HG02884 (cell line): ENCODE results near the gene KCNJ16.

Source experiments
- ATAC-seq: cut with Tn5 transposase; IDR thresholded peaks from one replicate; pipeline ENCODE4 v1.9.1; 2021; ENCODE audit warnings: mild to moderate bottlenecking, moderate library complexity; ENCODE audit not compliant: unreplicated experiment

KCNJ16 gene

DNA sequence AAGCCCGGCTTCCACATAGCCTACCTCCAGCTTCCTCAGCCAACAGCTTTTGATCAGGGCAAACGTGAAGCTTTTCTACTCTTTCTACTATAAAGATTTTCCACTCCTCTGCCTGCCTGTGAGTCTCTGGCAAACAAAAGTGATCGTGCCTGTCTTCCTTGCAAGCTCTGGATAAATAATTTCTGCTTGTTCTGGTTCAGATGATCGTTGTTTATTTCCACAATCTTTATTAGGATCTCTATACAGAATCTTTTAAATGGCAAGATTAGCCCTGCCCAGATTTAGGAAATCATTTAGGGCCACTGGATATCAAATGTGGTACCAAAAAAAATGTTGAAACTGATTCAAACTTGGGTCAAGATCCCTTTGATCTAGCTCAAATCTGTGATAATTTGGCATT lies 20.4 kb downstream of the KCNJ16 start:
- ATAC-seq: no peak

DNA sequence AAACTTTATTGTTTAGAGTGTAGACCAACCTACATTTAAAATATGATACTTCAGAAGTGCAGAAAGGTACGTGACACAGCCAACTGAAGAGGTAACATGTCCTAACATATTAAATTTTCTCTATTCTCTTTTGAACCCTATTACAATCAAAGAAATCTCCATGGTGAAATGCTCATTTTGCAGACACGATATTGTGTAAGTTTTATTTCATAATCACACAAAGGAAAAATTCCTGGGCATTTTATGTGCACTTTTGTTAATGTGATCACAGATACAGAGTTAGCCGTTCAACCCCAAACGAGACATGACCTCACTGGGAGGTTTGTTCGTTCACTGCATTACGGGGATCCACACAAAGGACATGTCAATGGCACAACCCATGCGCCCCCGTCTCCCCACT lies 21.8 kb downstream of the KCNJ16 start:
- ATAC-seq: no peak

DNA sequence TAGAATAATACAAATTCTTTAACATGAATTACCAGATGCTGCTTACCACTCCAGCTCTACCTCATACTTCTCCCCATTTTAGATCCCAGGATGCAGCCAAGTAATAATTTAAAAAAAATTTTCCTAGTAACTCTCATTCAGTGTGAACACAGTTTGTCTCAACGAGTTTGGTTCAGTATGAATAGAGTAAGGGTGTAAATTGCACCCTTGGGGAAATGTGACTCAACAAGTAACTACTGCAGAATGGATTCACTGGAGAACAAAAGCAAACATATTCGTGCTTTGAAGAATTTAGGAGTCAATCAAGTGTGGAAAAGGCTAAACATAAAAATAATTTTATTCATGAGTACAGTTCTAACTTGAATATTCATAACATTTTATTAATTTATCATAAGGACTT lies 23.0 kb downstream of the KCNJ16 start:
- ATAC-seq: no peak

DNA sequence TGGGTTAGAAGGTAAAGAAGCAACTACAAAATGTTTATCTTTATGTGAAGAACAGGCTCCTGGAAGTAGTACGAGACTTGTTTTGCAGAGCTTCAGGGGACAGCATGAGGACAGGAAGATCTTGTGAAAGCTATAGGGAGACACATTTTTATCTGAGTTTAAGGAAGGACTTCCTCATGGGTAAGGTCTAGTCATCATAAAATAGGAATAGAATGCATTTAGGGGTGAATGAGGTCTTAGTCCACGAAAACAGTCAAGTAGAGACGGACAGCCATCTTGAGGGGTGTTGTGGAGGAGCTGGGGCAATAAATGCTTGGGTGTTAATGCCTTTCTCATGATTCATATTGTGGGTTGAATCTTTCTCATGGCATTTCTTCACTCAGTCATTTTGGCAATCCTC lies 24.3 kb downstream of the KCNJ16 start:
- ATAC-seq: no peak

DNA sequence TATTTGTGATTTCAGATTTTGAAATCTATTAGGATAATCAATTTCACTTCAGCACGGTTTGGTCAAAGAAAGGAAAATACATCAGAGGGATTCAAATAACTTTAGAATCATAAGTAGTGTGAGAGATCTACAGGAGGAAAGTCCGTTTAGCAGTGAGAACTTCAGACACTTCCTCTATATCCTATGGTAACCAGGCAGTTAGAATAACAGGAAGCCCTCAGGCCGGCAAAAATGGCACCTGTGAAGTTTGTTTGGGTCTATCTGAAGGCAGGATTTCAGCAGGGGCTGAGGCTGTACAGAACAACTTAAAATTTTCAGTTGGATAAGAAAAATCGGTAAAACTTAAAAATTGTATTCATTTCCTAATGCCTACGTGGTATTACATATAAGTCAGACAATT lies 24.9 kb downstream of the KCNJ16 start:
- no peak for ATAC-seq

DNA sequence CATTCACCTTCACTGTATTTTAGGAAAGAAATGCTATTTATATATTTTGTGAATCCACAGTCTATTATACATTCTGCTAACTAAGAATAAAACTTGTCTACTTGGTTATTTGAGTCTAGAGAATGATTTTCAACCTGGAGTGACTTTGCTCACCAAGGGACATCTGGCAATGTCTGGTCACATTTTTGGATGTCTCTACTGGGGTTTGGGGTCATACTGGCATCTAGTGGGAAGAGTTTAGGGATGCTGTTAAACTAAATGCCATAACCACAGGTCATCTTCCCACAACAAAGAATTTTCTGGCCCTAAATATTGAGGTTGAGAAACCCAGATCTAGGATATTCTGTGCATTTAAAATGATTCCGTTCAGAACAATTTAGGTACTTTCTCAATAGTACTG lies 26.0 kb downstream of the KCNJ16 start:
- no peak for ATAC-seq

DNA sequence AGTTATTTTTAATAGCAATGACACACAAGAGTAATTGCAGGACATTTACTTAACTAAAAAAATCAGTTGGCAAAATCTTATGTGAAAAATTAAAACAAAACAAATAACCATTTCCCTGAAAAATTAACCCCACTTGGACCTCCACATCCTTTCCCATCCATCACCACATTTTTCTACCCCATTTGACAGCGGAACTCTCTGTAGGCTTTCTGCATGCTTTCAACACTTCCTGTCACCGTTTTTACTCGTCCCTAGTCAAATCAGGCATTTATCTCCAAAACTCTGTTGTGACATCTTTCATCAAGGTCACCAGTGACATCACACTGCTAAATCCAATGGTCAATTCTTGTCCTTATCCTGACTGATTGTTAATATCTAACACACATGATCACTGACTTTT lies 27.5 kb downstream of the KCNJ16 start:
- ATAC-seq: no peak

DNA sequence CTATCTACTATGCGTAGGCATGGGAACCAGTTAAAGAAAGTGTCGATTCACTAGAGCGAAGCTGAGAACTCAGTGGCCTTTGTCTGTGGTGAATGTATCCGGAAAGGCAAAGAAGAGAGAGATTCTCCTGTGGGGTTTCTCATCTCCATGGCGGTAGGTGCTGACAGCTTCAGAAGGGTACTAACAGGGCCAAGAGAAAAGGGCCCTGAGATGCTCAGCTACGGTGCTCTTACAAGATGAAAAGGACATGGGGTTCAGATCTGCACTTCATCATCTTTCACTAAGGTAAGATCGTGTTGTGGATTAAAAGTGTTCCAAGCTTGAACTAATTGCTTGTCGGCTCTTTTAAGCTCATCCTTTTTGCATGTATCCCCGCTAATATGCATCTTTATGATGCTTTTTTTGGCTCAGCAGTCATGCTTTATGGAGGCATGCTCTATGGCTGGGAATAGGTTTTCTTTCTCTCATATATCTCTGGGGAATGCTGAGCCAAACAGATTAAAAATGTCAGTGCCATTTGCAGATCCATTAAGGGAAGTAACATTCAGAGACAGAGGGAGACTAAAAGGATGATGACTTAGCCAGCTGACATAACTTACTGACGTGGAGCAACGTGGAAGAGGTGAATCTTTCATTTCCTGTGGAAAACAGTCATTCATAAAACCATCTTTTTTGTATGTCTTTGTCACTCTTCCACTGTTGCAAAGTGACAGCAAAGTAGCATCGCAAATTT lies 29.9 kb downstream of the KCNJ16 start:
- no peak for ATAC-seq

DNA sequence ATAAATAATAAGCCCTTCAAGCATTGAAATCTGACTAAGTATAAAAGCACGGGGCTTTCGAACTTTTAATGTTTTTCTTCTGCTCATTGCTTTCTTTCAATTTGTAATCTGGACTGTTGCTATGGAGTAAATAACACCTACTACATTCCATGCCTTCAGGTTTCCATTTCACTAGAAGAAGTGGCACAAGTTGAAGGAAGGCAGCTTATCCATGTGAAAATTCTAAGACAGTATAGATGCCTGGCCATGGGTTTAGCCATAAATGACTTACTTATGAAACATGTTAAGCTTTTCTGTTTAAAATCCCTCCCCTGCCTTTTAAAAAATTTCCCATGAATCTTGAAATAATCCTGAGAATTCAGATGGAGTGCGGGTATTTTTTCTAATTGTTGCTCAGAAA lies 30.6 kb downstream of the KCNJ16 start:
- no peak for ATAC-seq

DNA sequence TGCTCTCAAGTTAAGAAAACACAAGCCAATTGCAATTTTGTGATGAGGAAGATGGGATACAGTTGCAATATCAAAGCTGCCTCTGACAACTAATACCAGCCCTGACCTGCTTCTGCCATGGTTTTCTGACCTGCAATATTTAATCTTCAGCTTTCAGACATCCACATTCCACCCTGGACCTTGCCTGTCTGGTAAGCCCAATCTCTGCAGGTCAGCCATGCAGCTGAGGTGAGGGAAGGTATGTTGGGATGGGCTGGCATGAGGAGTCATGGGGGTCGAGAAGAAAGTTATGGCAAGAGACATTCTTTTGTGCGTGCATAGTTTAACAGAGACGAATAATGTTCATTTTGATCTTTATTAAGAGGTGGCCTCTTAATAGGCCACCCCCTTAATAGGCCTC lies 31.5 kb downstream of the KCNJ16 start:
- ATAC-seq: no peak

DNA sequence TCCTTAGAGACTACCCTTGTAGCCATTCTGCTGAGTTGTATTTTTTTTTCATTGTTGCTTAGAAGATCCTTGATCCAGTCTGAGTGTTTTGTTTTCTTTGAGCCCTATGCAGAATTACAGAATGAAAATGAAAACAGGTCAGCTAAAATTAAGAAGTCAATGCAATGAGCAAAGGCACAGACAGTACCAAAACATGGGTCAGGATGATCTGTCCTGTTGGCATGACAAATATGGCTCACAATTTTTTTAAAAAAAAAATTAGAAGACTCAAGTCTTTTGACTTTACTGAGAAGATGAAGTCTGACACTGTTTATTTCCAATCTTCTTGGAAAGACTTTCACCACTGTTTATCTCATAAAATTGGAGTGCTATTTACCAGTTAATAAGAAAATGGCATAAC lies 32.4 kb downstream of the KCNJ16 start:
- no peak for ATAC-seq

DNA sequence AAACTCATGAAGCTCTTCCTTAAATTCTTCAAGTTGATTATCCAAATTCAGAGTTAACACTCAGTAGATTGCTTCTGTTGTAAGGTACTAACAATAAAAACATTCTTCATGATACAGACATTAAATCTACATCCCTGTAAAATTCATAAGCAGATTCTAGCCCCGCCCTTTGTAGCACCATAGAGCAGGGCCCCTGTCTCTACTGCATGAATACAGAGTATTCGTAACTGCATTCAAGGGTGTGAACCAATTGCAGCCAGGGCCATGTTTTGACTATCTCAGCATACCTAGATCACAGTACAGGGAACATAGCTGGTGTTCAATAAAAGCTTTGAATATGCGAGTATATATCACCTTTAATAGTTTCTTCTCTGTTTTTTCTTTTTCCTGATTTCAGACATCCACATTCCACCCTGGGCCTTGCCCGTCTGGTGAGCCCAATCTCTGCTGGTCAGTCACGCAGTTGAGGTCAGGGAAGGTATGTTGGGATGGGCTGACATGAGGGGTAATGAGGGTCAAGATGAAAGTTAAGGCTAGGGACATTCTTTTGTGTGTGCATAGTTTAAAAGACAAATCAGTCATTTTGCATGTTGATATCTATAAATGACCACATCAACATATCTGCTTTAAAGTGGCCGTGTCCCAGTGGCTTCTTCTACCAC lies 33.0 kb downstream of the KCNJ16 start:
- no peak for ATAC-seq

DNA sequence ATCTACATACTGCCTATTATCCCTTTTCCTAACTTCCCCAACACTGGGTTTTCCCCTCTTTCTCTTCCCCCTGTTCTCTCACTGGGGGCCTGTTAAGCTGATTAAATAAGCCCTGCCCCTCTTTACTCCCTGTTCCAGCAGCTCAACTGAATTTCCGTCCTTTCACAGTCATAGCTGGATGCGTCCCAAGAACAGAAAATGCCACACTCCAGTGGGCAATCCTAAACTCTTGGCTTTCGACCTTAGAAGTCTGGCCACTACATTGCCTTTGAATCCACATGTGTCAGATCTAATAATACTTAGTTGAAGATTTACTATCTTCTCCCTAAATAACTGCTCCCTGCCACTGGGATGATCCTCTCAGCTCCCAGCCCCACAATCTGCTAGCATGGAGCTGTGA lies 34.5 kb downstream of the KCNJ16 start:
- no peak for ATAC-seq

DNA sequence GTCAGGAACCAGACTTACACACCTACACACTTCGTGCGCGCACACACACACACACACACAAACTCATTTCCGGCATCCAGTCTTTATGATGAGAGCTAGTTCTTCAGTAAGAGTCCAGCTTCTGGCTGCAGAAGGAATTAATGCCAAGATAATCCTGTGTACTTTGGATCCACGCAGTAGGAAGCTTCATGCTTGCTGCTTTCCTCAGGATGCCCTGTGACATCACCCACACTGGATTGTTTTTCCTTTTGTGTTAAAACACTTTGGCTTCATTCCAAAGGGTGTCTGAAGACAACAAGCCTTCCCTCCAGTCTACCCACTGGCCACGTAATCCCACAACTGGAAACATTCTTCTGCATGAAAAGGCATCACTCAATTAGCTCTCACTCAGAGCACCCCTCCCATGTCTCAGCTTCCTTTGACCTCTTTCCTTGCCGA lies 35.4 kb downstream of the KCNJ16 start:
- ATAC-seq: no peak

DNA sequence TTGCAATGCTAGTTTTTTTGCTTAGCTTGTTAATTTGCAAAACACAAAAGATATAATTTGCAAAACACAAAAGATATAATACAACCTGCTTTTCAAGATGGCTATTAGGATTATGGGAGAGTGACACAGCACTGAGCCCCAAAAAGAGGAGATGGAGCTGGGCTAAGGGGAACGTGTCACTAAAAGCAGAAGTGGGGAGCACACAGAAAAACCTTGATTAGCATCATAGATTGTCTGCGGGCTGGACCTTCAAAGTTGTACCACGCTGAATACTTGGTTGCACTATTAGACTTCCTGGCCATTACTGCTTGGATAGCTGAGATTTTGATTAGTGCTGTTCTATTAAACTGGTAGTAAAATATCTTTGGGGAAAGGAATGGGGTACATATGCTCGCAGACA lies 36.2 kb downstream of the KCNJ16 start:
- no peak for ATAC-seq

DNA sequence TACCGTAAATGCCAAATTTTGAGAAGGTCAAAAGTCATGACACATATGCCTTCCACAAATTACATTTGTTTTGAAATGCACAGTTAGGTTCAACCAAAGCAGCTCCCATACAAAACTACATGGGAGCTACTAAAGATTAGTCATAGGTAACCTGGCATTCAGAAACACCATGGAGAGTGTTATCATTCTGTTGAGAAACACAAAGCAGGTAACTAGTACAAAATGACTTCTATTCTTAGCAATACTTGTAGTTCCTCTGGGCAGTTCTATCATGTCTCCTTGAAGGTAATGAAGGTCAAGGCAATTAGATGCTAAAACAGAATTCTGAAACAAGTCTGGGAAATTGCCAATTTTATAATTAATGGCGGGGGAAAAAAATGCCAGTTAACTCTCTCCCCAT lies 39.4 kb downstream of the KCNJ16 start:
- no peak for ATAC-seq

DNA sequence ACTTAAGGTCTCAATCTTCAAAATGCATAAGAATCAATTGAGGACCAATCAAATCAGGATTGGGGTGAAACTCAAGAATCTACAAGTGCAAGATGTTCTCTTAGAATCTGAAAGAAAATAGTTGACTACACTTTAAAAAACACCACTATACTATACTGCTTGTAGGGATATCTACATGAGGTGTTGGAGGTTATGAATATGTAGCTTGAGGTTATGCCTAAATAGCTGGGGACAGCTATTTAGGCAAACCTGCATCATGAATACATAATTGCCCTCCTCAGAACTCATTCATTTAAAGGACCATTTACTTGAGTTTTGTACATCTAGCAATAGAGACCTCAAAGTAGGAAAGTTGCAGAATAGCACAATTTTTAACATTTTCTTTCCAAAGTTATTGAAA lies 40.1 kb downstream of the KCNJ16 start:
- no peak for ATAC-seq

DNA sequence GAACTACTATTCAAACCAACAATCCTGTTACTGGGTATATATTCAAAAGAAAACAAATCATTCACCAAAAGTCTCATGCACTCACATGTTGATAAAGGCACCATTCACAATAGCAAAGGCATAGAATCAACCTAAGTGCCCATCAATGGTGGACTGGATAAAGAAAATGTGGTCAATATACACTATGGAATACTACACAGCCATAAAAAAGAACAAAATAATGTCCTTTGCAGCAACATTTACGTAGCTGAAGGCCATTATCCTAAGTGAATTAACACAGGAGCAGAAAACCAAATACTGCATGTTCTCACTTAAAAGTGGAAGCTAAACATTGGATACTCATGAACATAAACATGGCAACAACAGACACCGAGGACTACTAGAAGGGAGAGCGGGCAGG lies 41.9 kb downstream of the KCNJ16 start:
- ATAC-seq: no peak

DNA sequence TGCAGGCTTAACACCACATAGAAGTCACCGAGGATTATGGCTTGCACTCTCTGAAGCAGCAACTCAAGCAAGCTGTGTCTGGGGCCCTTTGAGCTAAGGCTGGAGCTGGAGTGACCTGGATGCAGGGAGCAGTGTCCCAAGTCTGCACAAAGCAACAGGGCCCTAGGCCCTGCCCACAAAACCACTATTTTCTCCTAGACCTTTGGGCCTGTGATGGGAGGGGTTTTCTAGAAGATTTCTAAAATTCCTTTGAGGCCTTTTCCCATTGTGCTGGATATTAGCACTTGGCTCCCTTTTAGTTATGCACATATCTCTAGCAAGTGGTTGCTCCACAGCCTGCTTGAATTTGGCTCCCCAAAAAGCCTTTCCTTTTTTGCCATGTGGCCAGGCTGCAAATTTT lies 44.5 kb downstream of the KCNJ16 start:
- ATAC-seq: no peak

DNA sequence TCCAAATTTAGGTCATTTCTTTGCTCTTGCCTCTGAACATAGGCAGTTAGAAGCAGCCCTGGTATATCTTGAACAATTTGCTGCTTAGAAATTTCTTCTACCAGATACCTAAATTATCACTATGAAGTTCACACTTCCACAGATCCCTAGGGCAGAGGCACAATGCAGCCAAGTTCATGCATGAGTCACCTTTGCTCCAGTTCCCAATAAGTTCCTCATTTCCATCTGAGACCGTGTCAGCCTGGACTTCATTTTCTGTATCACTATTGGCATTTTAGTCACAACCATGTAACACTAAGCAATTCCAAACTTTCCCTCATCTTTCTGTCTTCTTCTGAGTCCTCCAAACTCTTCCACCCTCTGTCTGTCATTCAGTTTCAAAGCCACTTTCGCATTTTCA lies 45.0 kb downstream of the KCNJ16 start:
- no peak for ATAC-seq

DNA sequence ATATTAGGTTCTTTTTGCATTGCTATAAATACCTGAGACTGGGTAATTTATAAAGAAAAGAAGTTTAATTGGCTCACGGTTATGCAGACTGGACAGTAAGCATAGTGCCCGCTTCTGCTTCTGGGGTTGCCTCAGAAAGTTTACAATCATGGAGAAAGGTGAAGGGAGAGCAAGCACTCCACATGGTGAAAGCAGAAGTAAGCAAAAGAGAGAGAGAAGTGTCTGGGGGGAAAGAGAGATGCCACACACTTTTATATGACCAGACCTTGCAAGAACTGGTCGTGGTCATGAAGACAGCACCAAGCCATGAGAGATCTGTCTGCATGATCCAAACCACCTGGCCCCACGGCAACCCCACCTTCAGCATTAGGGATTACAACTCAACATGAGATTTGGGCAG lies 45.4 kb downstream of the KCNJ16 start:
- ATAC-seq: no peak

DNA sequence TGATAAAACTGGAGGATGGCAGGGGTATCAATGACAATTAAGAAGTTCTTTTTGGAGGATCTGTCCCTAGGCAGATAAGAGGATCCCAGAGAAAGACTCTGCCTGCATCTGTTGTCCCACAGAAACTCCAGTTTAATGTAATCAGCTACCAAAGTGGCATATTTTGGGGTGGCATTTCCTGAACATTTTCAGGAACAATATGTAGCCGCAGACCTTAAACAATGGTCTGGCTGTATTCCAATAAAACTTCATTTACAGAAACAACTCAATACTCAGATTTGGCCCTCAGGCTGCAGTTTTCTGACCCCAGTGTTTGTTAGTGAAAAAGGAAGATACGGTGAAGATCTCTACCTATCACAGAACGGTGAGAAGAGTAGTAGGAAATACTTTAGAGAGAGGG lies 46.1 kb downstream of the KCNJ16 start:
- no peak for ATAC-seq

DNA sequence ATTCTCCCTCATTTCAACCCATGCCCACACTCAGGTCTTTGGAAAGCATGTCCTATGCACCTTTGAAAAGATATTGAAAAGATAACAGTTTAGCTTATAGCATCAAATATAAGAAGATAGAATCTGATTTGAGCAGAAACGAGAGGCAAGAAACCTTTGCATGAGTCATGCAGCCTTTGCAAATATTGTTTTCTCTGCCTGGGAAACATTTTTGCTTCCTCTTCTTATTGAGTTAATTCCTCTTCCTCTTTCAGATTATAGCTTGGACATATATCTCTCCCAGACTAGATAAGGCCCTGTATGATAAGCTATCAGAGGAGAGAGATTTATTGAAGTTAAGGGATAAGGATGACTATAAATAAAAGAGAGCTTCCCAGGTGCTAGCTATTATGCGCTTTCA lies 48.2 kb downstream of the KCNJ16 start:
- ATAC-seq: no peak
